OCI-LY3 (cell line): Measurements from ENCODE around the gene RAPGEF1.
"Not testable (repeated sequence)": the region's sequence is repeated elsewhere in the genome, so short reads cannot be mapped to it uniquely, and the experiment has no call there.

Experiments
- CTCF ChIP-seq: fragments of 200-600, 300-600 bp; sonication (generic); IDR thresholded peaks from 2 replicates; pipeline ENCODE4 v1.5.1; 2014; ENCODE audit warnings: antibody characterized with exemption, low read length, low read depth
- EZH2phosphoT487 ChIP-seq: fragments of 200-600 bp; shearing (Covaris generic); IDR thresholded peaks from 2 replicates; pipeline ENCODE4 v1.6.1; 2018; ENCODE audit warnings: antibody characterized with exemption, mixed run types, low read depth

DNA sequence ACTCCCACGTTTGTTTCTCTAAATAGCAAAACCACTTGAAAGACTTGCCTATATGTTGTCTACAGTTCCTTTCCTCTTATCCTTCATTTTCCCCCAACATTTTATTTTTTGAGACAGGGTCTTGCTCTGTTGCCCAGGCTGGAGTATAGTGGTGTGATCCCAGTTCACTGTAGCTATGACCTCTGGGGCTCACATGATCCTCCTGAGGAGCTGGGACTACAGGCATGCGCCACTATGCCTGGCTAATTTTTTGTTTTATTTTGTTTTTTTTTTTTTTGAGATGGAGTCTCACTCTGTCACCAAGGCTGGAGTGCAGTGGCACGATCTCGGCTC lies 77.6 kb downstream of the RAPGEF1 start:
- not testable (repeated sequence) for TF ChIP-seq CTCF, EZH2phosphoT487
